Stimulated activated CD4-positive, alpha-beta T cell treated with anti-CD3 and anti-CD28 coated beads, TNF-alpha, amount 100 ng/mL, for 4 hours (primary cell): ENCODE measurements around the gene QSOX2.

Experiments
- DNase-seq, 3 experiments: peaks; one replicate each; pipeline ENCODE4 v3.0.0-alpha.2; 2020; ENCODE audit warnings: low read depth in 3 of 3

The QSOX2 gene

GRCh38 chr9:136174779-136175615, 70.6 kb downstream of the QSOX2 start:
- no peak for DNase-seq

- DNase-seq, result no peak
Observed at GRCh38 chr9:136173648-136174290, 71.8 kb downstream of the QSOX2 start.

- no peak for DNase-seq
Observed at GRCh38 chr9:136172412-136173079, 73.1 kb downstream of the QSOX2 start.

- DNase-seq, result no peak
Observed at GRCh38 chr9:136171801-136172411, 73.7 kb downstream of the QSOX2 start.

- DNase-seq, result no peak
Observed at GRCh38 chr9:136171009-136171800, 74.4 kb downstream of the QSOX2 start.

GRCh38 chr9:136170006-136170901, 75.4 kb downstream of the QSOX2 start:
- peak; percentile 10 to 20 (median 18) for DNase-seq

- no peak for DNase-seq
Observed at GRCh38 chr9:136169495-136169894, 76.1 kb downstream of the QSOX2 start.

- no peak for DNase-seq
Observed at GRCh38 chr9:136163248-136163850, 82.3 kb downstream of the QSOX2 start.

- no peak for DNase-seq
Observed at GRCh38 chr9:136160995-136161610, 84.5 kb downstream of the QSOX2 start.

- DNase-seq, result no peak
Observed at GRCh38 chr9:136160381-136160841, 85.2 kb downstream of the QSOX2 start.

GRCh38 chr9:136159851-136160250, 85.8 kb downstream of the QSOX2 start:
- DNase-seq, result no peak

GRCh38 chr9:136157477-136158265, 87.9 kb downstream of the QSOX2 start:
- no peak for DNase-seq
